ENCODE results near the gene VWCE.

DNA sequence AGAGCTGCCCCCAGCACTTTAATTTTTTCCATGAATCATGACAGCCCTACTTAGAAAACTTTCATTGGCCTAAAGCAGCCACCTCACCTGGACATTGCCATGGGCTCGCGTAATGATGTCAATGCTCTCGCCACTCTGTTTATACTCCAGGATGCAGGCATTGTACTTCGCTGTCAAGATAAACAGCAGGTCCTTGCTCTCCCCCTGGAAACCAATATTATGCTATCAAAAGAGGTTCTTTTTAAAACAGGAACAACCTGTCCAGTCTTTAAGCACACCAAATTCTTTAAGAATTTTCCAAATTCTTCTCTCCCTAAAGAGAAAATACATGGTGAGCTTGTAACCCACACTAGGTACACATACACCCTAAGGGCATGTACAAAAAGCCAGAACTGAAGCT, 34.8 kb upstream of the VWCE start:
- TF ChIP-seq, protein P1, sequence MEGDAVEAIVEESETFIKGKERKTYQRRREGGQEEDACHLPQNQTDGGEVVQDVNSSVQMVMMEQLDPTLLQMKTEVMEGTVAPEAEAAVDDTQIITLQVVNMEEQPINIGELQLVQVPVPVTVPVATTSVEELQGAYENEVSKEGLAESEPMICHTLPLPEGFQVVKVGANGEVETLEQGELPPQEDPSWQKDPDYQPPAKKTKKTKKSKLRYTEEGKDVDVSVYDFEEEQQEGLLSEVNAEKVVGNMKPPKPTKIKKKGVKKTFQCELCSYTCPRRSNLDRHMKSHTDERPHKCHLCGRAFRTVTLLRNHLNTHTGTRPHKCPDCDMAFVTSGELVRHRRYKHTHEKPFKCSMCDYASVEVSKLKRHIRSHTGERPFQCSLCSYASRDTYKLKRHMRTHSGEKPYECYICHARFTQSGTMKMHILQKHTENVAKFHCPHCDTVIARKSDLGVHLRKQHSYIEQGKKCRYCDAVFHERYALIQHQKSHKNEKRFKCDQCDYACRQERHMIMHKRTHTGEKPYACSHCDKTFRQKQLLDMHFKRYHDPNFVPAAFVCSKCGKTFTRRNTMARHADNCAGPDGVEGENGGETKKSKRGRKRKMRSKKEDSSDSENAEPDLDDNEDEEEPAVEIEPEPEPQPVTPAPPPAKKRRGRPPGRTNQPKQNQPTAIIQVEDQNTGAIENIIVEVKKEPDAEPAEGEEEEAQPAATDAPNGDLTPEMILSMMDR (IDR thresholded peaks at IDR 0.05; ENCODE audit: poor library complexity, severe bottlenecking): no peak
- TF ChIP-seq SMC3 (conservative IDR thresholded peaks at IDR 0.05; ENCODE audit: poor library complexity): no peak
- TF ChIP-seq POLR2AphosphoS5 (IDR thresholded peaks at IDR 0.05): no peak
- TF ChIP-seq EZH2 (IDR thresholded peaks at IDR 0.05; ENCODE audit: borderline replicate concordance, insufficient read depth, low read length, poor library complexity, severe bottlenecking): no peak

Data from neural cell (in vitro differentiated cells).